ENCODE data around the gene IPO11.
"Not testable (repeated sequence)": the region's sequence is repeated elsewhere in the genome, so short reads cannot be mapped to it uniquely, and the experiment has no call there.

The IPO11 gene

DNA sequence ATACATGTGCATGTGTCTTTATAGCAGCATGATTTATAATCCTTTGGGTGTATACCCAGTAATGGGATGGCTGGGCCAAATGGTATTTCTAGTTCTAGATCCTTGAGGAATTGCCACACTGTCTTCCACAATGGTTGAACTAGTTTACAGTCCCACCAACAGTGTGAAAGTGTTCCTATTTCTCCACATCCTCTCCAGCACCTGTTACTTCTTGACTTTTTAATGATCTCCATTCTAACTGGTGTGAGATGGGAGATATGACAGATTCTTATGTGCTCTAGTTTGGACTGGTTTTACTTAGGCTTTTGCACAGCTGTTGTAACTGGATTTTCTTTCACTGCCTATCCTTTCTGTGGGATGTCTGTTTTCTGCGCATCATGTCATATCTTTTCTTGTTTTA is 108.2 kb downstream of the IPO11 start:
- not testable (repeated sequence) for DNase-seq

DNA sequence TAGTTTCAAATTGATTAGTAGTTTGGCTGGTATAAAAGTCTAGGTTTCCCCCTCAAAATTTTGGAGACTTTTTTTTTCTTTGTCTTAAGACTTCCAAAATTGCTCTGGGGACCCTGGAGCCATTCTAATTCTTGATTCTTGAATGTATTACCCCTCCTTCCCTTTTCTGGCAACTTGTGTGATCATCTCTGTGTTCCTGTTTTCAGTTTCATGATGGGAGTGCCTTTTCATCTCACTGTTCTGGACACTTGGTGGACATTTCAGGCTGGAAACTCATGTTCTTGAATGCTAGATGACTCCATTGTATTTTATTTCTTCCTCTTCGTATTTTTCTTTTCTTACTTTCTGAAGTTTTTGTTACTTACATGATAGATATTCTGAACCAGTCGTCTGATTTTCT is 108.8 kb downstream of the IPO11 start:
- no peak for DNase-seq

DNA sequence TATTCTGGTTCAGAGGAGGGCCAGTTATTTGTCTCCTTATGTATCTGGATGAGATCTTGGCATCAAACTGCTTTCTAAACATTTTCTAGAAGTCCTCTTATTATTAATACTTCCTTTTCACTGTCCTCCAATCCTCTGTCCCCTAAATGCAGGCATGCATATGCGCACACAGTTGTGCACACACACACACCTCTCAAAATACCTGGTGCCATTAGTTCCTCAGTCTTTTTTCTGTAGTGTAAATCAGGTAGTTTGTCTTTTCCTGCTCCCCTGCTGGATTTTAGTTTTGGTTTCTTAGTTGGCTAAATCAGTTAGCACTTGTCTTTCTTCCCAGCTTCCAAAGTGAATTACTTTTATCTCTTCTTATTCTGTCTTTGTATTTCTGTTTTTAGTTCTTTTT is 110.2 kb downstream of the IPO11 start:
- no peak for DNase-seq

DNA sequence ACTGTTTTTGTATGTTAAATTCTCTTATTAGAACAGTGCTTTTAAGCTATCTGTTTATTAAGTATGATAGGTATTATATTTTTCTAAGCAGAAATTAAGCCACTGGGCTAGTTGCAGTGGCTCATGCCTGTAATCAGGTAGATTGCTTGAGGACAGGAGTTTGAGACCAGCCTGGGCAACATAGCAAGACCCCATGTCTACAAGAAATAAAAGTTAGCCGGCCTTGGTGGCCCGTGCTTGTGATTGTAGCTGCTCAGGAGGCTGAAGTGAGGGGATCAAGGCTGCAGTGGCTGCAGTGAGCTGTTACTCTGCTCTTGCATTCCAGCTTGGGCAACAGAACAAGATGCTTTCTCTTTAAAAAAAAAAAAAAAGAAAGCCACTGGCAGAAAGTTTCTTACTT is 121.0 kb downstream of the IPO11 start:
- DNase-seq: no peak

DNA sequence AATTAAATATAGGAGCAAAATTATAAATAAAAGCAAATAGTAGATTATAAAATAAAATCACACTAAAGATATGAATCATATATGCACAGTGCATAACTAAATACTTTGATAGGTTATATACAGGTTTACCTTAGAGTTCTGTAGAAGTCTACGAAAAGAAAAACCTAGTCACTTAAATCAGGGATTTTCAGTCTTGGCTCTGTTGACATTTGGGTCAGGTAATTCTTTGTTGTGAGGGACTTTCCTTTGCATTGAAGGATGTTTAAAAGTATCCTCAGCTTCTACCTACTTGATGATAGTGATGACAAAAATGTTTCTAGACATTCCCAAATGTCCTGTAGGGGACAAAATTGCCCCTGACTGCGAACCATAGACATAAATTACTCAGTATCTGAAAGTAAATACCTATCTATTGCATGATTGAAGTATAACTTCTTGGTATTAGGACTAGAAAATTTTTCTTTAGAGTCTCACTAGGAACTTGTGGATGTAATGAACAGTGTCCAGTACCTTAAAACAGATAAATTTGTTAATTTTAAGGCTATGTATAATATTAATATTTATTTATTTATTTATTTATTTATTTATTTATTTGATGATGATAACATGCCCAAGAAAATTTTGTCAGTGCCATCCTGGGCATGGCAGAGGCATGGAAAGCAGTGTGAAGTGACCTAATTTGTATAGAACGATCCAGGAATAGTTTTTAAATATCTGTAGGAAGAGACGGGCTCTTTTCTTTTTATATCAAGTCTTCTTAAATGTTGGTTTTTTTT is 122.1 kb downstream of the IPO11 start:
- no peak for DNase-seq

DNA sequence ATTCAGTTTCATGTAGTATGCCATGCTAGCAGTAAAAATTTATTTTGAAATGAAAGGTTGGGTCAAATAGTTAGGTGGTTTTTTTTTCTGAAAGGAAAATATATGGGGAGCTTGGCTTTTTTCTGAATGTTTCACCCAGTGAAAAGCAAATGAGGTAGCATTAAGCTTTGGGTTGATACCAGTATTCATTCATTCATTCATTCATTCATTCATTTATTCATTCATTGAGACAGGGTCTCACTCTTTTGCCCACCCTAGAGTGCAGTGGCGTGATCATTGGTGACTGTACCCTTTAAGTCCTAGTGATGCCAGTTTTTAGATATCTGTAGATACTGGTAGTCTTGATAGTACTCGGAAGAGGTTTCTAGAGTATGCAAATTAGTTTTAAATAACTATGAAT is 123.7 kb downstream of the IPO11 start:
- DNase-seq: no peak

DNA sequence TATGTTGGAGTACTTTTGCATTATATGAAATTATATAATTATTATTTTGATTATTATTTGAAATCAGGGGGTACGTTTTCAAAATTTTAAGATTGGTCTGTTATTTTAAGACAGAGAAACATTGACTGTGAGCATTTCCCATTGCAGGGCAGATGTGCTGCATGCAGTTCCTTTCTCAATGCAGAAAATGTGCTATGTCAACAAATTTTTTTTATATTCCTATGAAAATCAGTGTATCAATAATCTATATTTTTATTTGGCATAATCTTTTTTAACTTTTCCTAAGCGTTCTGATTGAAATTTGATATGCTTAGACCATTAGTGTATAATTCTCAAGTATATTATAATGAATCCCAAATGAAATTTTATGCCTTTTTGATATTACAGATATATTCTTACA is 124.2 kb downstream of the IPO11 start:
- no peak for DNase-seq

DNA sequence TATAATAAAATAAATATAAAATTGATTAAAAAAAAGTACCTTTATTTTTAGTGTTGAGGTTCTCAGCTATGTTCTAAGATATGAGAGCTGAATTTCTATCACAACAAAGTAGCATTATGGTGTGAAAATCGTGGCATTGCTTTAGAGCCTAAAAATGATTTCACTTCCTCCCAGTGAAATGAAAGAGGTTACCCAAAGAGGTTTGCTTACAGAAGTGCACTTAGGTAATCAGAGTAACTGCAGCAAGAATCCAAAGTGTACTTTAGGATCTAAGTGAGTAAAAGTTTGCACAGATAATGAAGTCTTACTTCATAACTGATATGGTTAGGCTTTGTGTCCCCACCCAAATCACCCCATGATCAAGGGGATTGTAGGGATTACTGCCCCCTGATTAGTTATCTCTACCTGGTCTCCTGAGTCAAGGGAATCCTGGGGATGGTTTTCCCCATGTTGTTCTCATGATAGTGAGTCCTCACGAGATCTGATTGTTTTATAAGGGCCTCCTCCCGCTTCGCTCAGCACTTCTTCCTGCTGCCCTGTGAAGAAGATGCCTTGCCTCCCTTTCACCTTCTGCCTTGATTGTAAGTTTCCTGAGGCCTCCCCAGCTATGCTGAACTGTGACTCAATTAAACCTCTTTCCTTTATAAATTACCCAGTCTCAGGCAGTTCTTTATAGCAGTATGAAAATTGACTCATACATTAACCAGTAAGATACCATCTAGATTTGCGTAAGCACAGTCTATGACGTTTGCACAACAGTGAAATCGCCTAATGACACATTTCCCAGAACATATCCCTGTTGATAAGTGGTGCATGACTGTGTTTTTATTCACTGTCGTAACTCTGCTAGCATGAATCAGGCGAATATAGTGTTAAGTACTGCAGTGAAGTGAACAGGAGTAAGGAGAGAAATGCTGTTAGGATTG is 125.7 kb downstream of the IPO11 start:
- DNase-seq: no peak

DNA sequence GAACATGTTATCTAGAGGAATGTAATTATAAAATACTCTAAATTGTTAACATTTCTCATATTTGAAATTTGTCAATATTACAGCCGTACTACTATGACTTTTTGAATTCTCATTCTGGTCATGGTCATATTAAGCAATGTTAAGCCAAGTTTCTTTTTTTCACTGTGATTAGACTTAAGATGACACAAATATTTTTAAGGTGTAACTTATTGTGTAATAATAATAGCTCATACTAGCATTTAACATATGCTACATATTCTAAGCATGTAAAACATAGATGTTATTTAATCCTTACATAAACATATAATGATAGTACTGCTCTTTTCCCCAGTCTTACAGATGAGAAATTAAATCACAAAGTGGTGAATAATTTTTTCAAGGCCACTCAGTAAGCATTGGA is 130.2 kb downstream of the IPO11 start:
- DNase-seq: no peak

DNA sequence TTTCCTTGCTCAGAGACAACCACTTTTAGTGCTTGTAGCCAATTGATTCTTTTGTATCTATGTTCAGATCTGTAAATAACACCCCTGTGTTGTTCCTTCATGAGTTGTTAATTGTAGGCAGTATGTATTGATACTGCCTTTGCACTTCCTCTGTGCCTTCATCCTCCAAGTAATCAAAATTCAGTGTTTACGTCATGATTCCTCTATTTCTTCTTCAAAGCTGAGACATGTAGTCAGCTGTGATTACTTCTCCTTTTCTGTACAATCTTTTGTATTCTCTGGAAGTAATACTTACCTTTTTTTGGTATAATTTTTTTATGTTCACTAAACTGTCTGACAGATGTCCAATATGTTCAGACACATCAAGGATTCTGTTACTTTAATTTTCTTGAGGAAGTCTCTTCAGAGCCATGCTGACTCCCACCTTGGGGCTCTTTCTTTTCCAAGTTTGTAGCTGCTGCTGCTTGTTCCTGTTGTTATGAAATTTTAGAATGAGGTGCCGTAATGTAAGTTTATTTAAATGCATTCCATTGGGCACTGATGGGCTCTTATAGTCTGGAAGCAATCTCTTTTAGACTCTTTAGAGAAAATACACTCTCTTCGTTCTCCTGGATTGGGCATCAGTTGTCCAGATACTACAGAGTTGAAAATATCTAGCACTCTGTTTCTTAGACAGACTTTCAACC is 135.5 kb downstream of the IPO11 start:
- DNase-seq: no peak

DNA sequence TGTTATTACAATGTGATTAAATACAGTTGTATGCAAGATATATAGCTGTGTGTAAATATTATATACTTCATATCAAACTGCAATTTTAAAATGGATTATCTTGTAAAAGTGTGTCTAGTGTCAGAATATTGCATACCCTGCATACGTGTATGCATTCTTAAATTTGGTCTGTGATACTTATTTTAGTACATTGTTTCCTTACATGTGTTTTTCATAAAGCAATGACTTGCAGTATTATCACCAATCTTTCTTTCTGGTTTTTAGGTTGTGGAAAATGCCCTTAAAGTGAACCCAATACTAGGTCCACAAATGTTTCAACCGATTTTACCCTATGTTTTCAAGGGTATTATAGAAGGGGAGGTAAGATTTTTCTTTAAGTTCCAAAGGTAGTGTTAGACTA is 137.5 kb downstream of the IPO11 start:
- no peak for DNase-seq

DNA sequence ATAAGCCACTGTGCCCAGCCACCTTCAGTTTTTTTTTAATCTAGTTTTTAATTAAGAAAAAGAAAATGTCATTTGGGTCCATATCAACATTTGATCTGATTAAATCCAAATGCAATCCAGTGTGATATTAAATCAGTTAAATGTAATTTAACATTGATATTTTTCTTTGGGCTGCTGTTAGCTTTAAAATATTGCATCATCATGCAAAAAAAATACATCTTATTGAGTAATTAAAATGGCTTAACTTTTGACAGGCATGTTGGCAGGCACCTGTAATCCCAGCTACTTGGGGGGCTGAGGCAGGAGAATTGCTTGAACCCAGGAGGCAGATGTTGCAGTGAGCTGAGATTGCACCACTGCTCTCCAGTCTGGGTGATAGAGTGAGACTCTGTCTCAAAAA is 143.4 kb downstream of the IPO11 start:
- DNase-seq: no peak

DNA sequence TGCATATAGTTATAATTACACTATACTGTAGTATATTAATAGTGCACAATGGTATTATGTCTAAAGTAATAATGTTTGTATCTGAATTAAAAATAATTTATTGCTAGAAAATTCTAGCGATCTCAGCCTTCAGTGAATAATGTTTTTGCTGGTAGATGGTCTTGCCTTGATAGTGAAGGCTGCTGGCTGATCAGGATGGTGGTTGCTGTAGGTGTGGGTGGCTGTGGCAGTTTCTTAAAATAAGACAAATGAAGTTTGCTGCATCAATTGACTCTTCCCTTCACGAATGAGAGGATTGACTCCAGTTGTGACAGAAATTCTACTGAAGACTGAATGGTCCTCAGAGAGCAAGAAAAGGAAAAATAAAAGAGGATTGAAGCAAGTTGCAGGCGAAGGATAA is 146.4 kb downstream of the IPO11 start:
- no peak for DNase-seq

DNA sequence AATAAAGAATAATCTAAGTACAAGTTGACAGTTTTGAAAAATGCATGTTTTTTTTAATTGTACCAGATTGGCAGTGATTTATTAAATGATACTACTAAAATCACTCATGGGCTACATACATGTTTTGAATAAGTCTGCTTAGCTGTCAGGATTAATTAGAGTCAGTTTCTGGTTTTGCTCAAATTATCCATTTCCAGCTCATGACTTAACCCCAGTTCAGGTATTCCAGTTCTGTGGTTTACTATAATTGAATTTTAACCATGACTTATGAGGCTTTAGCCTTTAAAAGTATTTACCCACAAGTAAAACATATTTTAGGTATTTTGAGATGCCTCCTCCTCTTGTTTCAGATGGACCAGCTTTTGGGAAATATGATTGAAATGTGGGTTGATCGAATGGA is 148.2 kb downstream of the IPO11 start:
- DNase-seq: no peak

DNA sequence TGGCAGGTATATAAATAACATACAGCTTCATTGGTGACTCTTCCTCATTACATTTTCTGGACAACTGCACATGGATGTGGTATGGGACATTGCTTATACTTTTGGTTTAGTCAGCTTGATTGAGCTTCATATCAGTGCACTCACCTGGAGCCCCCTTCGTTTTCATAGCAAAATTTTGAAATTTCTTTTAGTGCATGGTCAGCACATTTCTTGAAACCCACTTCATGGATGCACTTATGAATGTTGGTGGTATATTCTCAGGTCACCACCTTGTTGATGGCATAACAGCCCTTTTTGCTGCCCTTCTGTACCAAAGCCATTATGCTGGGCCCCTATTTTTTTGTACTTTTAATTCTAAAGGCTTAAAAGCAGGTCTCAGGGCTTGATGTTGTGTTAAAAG is 149.3 kb downstream of the IPO11 start:
- no peak for DNase-seq

DNA sequence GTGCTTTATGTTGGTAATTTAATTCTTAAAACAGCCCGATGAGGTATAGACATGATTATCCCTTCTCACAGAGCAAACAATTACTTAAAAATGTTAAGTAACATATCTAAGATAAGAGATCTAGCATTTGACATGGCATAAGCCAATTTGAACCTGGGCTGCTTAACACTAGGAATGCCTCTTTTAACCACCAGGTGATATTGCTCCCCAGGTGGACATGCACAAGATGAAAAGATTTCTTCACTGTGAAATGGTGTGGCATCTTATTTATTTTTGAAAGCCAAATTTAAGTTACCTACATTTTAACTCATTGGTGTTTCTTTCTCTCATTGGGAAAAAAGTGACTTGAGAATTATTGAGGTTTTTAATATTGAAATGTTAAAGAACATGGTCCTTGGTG is 150.3 kb downstream of the IPO11 start:
- no peak for DNase-seq

DNA sequence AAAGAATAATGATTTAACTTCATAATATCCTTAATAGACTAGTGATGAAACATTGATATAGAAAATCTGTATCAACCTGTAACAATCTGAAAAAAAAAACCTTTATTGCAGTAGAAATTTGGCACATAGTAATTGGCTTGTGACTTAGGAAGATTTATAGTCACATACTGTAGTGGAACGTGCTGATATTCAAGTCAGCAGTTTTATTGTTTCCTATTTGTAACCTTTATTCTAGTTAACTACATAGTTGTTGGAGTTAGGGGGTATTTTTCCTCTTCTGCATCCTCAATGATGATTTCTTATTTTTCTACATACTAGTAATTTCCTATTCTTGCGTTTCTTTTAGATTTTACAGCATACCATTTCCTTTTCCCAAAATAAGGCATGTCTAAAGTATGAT is 151.5 kb downstream of the IPO11 start:
- DNase-seq: no peak

DNA sequence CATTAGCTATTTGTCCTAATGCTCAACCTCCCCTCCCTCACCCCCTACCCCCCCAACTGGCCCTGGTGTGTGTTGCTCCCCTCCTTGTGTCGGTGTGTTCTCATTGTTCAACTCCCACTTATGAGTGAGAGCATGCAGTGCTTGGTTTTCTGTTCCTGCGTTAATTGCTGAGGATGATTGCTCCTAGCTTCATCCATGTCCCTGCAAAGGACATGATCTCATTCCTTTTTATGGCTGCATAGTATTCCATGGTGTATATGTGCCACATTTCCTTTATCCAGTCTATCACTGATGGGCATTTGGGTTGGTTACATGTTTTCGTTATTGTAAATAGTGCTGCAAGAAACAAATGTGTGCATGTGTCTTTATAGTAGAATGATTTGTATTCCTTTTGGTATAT is 153.2 kb downstream of the IPO11 start:
- DNase-seq: not testable (repeated sequence)

DNA sequence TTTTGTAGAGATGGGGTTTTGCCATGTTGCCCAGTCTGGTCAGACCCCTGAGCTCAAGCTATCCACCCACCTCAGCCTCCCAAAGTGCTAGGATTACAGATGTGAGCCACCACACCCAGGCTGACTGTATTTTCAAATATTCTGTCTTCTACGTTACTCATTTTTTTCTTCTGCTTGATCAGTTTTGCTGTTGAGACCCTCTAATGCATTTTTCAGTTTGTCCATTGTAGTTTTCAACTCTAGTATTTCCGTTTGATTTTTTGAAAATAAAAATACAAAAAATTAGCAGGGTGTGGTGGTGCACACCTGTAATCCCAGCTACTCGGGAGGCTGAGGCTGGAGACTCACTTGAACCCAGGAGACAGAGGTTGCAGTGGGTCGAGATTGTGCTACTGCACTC is 155.6 kb downstream of the IPO11 start:
- DNase-seq: no peak

DNA sequence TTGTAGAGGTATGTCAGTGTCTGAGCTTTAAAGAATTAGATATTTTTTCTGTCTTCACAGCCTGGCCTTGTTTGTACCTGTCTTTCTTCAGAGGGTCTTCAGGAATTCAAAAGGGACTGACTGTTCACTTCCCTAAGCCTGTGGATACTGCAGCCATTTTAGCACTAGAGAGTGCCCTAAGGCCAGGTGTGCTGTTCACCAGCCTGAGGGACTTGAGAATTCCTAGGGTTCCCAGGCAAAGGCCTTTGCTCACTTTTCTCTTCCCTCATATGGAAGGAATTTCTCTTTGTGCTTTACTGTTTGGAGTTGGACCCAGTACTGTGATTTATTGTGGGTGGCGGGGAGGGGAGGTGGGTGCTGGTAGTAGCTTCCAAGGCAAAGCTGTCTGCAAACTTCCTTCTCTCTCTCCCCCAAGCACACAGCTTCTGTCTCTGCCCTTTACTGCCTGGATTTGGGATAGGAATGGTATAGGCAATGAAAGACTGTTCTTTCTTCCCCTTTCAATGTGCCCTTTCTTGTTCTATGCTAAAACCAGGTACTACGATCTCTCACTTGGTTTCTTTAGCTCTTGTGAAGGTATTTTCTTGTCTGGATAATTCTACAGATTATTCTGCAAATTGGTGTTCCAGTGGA is 156.4 kb downstream of the IPO11 start:
- no peak for DNase-seq

DNA sequence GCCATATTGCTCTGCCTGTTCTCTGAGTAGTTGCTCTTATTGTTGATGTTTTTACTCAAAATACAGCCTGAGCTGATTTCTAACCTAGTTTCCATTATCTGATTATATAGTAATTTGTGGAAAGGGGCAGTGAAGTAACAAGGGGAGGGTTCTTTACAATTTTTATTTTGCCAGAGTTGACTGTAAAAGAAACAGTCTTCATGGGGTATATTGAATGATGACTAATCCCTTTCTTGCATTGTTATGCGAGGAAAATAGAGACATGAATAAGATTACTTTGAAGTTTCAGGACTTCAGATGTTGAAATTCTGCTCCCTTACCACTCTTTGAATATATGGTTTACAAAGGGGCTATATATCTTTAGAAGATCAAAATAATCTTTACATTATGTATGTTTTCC is 156.9 kb downstream of the IPO11 start:
- DNase-seq: no peak

DNA sequence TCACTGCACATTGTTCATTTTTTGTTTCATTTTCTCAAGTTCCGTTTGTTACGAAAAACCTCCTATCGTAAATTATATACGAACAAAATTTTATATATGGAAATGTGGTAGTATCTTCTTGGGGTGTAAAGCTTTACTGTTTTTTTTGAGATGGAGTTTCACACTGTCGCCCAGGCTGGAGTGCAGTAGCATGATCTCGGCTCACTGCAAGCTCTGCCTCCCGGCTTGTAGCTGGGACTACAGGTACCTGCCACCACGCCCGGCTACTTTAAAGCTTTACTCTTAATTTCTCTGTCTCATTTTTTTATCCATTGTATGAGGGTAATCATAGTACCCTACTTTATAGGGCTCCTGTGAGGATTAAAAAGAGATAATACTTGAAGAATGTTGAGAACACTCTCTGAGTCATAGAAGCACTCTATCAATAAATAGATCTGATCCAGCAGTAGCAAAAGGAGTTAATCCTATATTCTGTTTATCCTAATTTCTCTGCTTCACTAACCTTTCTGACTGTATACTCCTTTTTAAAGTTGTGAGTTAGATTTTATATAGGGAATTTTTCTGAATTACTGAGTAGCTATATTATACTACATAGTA is 160.5 kb downstream of the IPO11 start:
- DNase-seq: no peak

DNA sequence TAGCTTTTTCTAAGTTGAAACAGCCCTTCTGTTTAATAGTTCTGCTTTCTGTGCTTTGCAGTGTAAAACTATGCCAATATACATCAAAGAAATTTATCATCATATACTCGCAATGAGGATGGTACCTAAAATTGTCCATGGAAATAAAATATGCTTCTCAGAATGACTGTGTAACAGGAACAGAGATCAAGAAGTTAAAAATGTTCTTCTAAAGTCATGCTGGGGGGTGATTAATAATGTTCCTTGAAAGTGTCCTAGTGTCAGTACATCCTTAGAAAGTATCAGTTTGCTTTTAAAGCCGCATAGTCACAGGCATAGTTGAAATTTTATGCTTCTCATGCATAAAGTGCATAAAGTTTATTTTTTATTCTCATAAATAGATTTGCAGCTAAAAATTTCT is 162.0 kb downstream of the IPO11 start:
- DNase-seq: no peak
